GM12878 (cell line): ENCODE data around the gene APOH.

Source experiments
- KDM1A ChIP-seq: fragments of 200-600 bp; sonication (generic); IDR thresholded peaks from 2 replicates; pipeline ENCODE4 v1.6.1; 2016; ENCODE audit warnings: borderline replicate concordance
- POLR2A ChIP-seq: IDR thresholded peaks from 2 replicates; pipeline ENCODE4 v1.6.1; 2011; ENCODE audit warnings: low read depth, mild to moderate bottlenecking, low read length
- RAD51 ChIP-seq: fragments of 450-650 bp; IDR thresholded peaks from 2 replicates; pipeline ENCODE4 v1.6.1; 2016; ENCODE audit warnings: moderate library complexity, mild to moderate bottlenecking, inconsistent platforms
- RELA ChIP-seq: fragments of 450-650 bp; IDR thresholded peaks from 2 replicates; pipeline ENCODE4 v1.8.0; 2014; ENCODE audit warnings: borderline replicate concordance; ENCODE audit not compliant: partially characterized antibody
- ZNF24 ChIP-seq: fragments of 450-650 bp; IDR thresholded peaks from 2 replicates; pipeline ENCODE4 v1.6.1; 2017; ENCODE audit warnings: antibody characterized with exemption, mild to moderate bottlenecking
- ZNF274 ChIP-seq: IDR thresholded peaks from one replicate; pipeline ENCODE4 v1.8.0; 2011; ENCODE audit not compliant: insufficient read length, insufficient read depth
- TF ChIP-seq, protein P1 (sequence below), 3 experiments: IDR thresholded peaks in 2 of 3; conservative IDR thresholded peaks in 1 of 3; 2 replicates each; pipeline ENCODE4 v1.5.1; 2011; ENCODE audit warnings: low read depth in 3 of 3, low read length in 3 of 3, mild to moderate bottlenecking in 3 of 3, control low read depth in 2 of 3, moderate library complexity in 2 of 3, inconsistent platforms in 1 of 3, mixed read lengths in 1 of 3; ENCODE audit not compliant: control insufficient read depth in 2 of 3, insufficient read depth in 1 of 3; ENCODE audit errors: extremely low read depth in 1 of 3

DNA sequence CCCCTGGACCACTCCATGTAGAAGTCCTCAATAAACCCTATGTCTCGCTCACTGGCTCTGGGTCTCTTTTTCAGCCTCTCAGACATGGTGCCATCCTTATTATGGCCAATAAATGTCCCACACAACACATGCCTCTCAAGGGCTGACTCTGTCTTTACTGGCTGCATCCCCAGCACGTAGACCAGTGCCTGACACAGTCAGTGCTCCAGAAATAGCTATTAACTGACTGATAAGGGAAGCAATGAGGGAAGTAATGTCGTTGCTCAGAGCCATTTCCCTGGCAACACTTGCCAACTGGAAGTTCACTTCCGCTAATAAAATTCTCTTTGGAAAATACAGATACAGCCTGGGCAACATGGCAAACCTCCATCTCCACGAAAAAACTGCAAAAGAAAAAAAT is 19.1 kb upstream of the APOH start:
- TF ChIP-seq RAD51, result no peak
- TF ChIP-seq RELA, result no peak
- TF ChIP-seq, protein P1, sequence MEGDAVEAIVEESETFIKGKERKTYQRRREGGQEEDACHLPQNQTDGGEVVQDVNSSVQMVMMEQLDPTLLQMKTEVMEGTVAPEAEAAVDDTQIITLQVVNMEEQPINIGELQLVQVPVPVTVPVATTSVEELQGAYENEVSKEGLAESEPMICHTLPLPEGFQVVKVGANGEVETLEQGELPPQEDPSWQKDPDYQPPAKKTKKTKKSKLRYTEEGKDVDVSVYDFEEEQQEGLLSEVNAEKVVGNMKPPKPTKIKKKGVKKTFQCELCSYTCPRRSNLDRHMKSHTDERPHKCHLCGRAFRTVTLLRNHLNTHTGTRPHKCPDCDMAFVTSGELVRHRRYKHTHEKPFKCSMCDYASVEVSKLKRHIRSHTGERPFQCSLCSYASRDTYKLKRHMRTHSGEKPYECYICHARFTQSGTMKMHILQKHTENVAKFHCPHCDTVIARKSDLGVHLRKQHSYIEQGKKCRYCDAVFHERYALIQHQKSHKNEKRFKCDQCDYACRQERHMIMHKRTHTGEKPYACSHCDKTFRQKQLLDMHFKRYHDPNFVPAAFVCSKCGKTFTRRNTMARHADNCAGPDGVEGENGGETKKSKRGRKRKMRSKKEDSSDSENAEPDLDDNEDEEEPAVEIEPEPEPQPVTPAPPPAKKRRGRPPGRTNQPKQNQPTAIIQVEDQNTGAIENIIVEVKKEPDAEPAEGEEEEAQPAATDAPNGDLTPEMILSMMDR (IDR thresholded peaks at IDR 0.05 in 2 of 3, conservative IDR thresholded peaks at IDR 0.05 in 1 of 3; ENCODE audit: control insufficient read depth in 2 of 3, extremely low read depth in 1 of 3, insufficient read depth in 1 of 3, low read depth in 3 of 3, low read length in 3 of 3), result no peak
- no peak for TF ChIP-seq KDM1A
- TF ChIP-seq POLR2A, result no peak
- no peak for TF ChIP-seq ZNF24
- TF ChIP-seq ZNF274, result no peak
